Superior temporal gyrus (tissue), 1 donor: ENCODE measurements around the gene EYS.
"Not testable (repeated sequence)": the region's sequence is repeated elsewhere in the genome, so short reads cannot be mapped to it uniquely, and the experiment has no call there.

ENCODE experiments used
- DNase-seq: peaks from one replicate; pipeline ENCODE4 v3.0.0-alpha.2; 2016; ENCODE audit errors: extremely low spot score

The EYS gene

DNA sequence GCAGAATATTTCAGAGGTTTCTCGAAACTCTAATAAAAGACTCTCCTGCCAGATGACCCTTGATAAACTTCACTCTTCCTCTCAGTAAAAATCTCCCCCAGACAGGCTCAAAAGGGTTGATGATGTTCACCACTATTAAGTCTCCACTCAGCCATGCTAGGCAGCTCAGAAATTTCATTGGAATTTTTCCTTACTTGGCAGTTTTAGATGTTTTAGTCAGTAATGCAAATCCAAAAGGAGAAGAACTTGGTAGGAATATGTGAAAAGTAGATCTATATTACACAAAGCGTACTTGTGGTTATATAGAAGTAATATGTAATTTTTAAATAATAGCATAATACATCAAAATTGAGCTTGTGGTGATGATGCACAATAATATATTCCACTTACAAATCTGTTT lies 1738.4 kb downstream of the EYS start:
- DNase-seq = no peak

DNA sequence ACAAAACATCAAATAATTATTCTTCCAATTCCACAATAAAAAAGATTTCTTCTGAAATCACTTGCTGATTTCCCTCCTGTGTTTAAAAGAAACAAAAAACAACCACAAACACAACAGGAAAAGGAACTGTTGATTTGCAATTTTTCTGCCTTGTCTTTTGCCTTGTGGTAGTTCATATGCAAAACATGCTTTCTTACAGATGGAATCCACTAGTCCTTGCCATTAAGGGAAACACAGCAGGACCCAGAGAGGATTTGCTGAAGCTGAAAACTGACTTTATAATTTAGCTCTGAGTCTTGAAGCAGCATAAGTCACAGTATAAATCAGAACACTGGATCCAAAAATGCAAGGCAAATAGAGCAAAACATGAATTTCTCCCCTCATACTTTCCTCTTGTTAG lies 1742.7 kb downstream of the EYS start:
- no peak for DNase-seq

DNA sequence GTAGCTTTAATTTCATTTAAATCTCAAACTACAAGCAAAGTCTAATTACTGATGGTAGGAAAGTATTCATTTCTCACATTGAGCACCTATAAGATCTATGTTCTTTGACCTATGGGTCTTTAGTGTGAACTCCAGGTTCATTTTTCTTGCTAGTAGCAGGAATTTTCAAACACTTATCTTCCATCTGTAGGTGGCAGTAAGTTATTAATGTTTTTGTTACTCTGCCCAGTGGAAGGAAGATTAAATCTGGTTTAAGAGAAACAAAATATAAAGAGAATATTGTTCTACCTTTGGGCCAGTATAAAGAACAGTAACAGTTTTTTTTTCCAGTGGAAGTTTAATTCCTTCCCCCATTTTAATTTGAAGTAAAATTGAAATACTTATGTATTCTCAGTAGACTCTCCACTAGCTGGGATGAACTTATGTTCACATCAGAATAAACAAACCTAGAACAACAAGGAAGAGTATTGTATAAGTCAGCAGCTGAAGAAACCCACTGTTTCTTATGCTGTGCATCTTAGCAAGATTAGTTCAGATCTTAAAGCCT lies 1743.2 kb downstream of the EYS start:
- DNase-seq = peak; percentile 31

DNA sequence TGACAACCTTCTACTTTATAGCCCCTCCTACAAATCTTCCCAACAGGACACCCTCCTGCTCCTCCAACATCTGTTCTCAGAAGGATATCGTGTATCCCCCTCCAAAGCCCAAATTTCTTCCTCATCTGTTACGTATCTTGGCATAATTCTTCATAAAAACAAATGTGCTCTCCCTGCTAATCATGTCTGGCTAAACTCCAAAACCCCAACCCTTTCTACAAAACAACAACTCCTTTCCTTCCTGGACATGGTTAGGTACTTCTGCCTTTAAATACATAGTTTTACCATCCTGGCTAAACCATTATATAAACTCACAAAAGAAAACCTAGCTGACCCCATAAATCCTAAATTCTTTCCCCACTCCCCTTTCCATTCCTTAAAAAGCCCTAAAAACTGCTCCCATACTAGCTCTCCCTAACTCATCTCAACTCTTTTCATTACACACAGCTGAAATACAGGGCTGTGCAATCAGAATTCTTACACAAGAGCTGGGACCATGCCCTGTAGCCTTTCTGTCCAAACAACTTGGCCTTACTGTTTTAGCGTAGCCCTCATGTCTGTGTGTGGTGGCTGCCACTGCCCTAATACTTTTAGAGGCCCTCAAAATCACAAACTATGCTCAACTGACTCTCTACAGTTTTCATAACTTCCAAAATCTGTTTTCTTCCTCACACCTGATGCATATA lies 1753.5 kb downstream of the EYS start:
- not testable (repeated sequence) for DNase-seq

DNA sequence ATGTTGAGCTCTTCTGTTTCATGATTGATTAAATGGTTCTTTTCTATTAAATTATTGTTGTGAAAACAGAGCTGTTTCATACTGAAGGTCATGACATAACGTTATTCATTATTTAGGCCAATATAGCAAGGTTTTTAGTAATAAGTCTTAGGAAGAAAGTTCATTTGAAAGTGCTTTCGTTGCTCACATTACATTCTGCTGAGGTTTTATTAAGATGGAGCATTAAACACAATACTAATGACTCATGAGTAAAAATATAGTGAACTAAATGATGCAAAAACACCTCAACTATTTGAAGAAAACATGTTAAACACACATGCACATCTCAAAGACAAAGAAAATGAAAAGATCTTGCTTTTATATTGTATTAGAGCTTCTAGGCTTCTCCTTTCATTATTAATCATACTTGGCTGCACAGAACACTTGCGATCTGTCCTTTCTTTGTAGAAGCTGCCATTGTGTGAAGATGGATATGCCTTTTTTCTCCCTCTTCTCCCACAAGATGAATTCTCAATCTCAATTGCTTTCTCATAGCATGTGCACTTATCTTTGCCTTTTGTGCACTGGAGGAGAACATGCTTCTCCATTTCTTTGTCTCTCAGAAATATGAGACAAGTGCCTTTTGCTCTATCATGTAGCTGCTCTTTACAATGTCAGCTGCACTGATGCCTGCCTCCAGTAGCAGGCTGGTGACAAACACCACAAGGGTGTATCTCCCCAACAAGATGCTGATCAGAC lies 1759.1 kb downstream of the EYS start:
- no peak for DNase-seq

DNA sequence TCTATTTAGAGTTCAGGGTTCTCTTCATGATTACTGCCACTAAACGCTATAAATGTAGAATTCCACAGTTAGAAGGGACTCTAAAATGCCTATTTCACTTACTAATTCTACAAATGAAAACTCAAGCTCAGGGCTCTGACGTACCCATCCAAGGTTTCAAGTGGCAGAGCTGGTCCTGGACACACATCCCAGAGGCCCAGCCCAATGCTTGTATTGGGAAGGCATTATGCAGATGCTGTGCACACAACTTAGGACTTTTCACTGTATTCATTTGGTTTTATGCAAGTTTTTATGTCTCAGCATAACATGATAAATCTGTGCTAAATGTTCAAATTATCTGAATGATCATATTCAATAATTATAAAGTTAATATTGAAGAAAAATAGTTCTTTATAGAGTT lies 1761.0 kb downstream of the EYS start:
- DNase-seq = no peak

DNA sequence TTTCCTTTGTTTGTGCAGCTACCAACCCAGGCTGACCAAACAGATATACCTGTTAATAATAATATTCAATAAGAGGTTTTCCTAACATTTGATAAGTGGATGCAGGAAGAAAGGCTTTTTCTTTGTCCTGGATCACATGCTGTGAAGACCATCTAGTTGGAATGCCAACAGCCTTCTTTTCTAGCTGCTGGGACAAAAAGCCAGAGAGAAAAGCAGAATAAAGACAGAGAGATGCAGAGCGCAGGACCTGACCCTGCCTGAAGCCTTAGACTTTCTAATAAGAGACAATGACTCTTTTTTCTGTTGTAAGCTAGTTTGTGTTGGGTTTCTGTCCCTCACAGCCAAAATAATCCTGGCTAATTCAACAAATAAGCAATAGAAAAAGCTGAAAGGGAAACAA lies 1763.2 kb downstream of the EYS start:
- no peak for DNase-seq

DNA sequence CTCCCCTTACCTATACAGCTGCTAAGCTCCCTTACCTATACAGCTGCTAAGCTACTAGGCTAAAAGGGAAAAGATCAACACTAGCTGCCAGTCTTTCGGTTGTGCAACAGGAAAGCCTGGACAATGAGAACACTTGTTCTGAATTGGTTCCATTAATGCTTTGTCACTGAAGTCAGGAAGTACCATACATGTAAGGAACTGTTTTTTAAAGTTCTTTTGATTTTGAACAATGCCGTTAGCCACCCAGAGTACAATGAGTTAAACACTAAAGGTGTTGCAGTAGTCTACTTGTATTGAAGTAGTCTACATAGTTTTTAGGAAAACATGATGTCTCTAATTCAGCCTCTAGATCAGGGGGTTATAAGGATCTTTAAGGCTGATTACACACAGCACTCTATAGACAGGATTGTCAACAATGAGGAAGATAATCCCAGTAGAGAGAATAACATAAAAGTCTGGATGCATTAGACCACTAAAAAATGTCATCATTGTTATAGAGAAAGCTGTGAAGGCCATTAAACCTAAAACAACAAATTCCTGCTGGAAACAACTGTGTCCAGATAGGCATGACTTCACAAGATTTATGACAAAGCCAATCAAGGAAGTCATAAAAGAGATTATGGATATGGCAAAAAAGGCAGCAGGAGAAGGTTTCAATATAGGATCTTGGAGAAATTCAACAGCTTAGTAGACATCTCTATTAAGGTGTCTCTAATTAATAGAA lies 1765.1 kb downstream of the EYS start:
- no peak for DNase-seq

DNA sequence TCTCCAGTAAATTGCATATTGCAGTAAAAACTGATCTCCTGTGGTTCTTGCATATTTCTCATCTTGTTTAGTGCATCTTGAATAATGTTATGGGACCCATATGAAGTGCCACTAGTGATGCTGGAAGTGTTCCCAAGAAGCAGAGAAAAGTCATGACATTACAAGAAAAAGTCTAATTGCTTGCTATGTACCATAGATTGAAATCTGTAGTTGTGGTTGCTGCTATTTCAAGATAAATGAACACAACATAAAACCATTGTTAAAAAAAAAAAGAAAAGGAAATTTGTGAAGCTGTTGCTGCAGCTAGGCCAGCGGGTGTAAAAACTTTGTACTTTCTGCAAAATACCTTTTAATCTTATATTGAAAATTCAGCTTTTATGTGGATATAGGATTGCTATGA lies 1767.0 kb downstream of the EYS start:
- no peak for DNase-seq

DNA sequence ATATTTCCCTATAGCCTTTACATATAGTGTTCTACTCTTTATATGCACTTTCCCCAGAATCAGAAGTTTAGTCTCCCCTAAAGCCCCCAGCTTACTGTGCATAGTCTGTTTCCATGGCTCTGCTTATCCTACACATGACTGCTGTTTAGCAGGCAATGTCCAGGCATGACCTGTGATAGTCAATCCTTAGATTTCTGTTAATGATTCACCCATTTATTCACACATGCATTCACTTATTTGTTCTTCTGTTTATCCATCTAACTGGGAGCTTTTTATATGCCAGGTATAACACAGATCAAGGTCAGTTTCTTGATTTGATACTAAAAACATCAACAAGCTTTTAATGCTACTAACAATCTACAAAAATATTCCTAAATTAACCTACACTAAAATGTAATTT lies 1770.6 kb downstream of the EYS start:
- DNase-seq = no peak

DNA sequence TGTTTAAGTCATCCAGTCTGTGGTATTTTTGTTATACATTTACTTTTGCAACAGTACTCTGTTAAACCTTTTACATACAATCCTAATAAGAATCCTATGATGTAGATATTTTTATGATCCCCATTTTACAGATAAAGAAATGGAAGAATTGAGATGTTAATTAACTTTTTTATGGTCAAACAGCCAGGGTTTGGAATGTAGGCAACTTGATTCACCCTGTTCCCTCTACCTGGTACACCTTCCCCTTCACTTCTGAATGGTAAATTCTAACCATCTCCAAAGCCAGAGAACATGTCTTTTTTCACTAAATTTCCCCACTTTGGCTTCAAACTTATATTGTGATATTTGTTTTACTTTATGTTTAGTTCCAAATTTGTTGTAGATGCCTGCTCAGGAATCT lies 1771.3 kb downstream of the EYS start:
- DNase-seq = no peak

DNA sequence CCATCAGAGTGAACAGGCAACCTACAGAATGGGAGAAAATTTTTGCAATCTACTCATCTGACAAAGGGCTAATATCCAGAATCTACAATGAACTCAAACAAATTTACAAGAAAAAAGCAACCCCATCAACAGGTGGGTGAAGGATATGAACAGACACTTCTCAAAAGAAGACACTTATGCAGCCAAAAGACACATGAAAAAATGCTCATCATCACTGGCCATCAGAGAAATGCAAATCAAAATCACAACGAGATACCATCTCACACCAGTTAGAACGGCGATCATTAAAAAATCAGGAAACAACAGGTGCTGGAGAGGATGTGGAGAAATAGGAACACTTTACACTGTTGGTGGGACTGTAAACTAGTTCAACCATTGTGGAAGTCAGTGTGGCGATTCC lies 1773.1 kb downstream of the EYS start:
- DNase-seq = not testable (repeated sequence)

DNA sequence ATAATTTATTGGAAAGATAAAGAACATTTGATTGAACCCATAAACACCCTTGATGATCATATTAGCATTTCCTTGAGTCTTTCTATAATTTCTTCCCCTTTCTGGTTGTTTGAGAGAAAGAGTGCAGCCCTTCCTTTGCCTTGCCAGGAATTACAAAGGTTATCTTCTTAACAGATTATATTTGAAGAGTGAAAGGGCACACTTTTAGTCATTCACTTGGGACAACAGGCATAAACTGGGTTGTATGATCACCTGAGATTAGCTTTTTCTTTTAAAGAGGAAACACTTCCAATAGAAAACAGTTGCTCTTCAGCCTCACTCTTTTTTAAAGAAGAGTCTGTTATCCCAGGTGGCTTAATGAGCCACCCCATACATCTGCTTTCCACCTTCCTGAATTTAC lies 1776.2 kb downstream of the EYS start:
- DNase-seq = no peak

DNA sequence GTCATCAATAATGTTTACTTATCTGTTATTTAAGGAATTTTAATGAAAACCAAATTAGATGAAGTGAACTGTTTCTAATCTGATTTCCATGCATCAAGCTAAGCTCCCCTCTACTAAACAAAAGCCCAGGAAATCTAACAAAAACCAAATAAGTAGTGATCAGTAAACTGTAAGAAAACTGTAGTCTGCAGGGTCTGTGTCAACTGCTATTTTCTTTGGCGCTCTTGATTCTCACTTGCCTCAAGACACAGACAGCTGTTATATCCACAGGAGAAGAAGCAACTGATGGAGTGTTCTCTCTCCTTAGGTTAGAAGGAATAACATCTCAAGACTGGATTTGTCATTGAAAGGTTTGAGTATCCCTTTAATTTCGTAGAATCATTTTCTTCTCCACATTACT lies 1777.9 kb downstream of the EYS start:
- DNase-seq = no peak

DNA sequence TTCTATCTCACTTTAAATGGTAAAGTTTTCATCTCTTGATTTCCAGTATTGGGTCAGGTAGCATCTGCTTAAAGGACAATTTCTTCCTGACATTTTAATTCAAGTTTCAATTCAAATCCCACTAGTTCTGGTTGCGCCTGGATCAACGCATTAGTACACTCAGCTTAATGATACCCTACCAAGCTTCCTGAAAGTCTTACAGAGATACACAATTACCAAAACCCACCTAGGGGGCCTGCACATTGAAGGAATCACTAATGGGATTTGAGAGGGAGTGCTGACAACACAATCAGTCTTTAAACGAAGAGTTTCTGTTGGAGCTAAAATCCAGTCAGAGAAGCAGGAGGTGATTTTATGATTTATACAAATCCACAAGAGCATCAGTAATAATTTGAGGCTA lies 1778.4 kb downstream of the EYS start:
- DNase-seq = no peak

DNA sequence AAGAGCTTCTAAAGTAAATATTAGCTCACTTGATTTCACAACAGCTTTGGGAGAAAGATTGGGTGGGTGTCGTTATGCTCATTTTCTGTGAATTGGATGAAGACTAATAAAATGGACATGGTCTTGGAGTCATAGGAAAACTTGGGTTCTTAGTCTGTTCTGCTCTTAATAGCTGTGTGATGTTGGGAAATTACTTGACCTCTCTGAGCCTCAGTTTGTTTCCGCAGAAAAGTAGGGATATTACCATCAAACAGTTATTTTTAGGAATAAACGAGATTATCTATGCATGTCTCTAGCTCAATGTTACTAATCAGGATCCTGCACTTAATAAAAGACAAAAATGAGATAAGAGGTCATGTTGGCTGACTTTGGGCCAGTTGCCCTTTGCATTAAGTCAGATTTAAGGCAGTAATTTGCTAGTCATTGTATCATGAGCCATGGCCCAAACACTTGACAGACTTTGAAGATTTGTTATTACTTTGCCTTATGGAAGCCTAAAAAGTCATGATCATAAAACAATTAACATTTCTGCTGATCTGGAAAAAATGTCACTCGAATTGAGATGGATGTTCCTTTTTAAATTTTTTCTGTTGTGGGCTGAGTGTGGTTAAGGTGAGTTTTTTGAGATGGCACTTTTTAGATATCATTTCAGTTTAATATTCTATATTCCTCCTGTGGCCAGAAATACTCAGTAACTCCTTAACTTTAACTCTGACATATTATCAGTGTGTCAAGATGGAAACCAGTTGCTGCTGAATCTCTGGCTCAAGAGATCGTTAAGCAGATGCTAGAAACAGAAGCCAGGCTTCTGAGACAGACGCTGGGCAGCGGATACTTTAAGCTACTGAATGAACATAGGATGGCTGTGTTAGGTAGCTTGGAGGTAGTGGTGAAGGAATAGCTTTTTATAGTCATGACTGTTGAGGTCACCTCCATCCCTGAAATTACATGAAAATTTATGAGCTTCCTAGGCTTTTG lies 1779.8 kb downstream of the EYS start:
- no peak for DNase-seq

DNA sequence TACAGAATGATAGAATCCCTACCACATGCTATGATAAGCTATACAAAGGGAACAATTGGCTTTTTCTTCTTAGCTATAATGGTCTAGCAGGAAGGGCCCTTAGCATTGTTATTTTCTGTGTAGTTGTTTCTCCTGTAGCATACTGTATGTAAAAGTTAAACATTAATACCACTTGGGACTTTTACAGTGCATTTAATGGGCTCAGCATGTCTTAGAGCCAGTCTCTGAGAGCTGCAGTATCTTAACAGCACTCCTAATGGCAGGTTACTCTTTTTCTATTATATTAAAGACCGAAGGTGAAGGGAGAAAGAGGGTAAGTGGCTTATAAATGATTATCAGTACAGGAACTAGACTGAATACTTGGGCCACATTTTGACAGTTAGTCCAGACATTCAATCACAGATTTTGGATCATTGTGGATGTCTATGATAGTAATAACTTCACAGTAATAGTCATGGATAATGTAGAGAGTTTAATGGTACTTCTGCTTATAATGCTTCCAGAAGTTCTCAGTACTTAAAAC lies 1780.7 kb downstream of the EYS start:
- no peak for DNase-seq

DNA sequence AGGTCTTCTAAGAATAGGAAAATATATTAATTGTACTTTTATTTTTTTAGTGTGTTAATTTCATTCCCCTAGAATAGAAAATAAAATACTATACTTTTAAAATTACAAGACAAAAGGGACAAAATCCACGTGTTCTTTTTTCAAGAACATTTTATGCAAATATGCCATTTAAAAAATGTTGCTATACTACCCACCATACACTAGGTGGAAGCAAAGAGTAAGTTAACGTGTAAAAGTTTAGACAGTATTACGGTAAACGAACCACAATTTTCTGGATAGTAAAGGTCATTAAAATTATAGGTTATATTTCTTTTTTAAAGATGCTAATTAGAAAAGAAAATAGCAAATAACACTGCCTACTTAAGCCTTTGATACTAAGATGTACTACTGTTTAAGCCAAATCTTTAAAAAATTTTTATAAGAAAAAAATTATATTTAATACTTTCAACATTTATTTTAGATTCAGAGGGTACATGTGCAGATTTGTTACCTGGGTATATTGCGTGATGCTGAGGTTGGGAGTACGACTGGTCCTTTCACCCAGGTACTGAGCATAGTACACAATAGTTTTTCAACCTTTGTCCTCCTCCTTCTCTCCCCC lies 1783.8 kb downstream of the EYS start:
- DNase-seq = peak; percentile 83

DNA sequence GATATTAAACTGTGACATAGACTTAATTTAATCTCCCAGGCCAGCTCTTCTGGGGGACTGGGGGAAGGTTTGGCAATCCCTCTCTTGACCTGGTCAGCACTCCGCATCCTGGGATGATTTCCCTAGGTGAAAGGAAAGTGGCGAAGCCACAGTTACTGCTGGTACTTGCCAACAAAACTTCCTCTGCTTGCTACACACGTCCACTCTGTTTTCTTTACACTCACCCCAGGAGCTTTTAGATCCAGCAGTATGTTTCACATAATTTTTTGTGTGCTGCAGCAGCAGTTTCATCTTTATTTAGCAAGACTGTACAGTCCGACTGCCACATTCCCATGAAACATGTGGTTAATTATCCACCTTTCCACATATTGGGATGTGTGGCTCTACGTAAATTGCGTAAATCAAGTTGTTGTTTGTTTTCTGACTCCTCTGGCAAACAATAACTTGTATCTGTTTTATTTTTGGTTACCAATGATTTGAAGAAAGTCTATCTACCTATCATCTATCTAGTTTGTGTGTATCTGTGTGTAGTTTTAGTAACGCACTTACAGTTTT lies 1787.4 kb downstream of the EYS start:
- no peak for DNase-seq

DNA sequence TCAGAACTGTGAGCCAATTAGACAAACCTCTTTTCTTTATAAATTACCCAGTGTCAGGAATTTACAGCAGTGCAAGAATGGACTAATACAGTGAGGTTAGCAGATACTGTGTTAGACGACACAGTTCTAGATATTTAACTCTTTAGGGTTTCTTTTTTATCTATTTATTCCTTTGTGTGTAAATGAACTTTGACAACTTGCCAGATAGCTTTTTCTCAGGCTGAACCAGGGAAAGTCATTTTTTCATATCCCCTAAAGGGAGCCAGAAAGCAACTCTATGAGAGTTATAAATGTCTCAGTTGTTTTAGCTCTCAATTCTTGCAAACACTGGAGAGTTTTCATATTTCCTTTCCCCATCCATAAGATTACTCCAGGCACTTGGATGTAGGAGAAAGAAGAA lies 1794.1 kb downstream of the EYS start:
- DNase-seq = no peak
